Left ventricle myocardium inferior (tissue), 1 donor: ENCODE results near the gene PAM. TPM values are rescaled to one million over a fixed set of nuclear protein-coding genes. Genes with fewer than 3 reads are reported as not detected.

Source experiments
- DNase-seq: peaks from one replicate; pipeline ENCODE4 v3.0.0-alpha.2; 2020
- H3K27ac ChIP-seq: fragments of 200-600 bp; replicated peaks from 2 replicates; pipeline ENCODE4 v1.8.0; 2021
- H3K27me3 ChIP-seq: fragments of 200-600 bp; 2 replicates; pipeline ENCODE4 v1.8.0; 2021; ENCODE audit warnings: low read depth
- H3K36me3 ChIP-seq: fragments of 200-600 bp; 2 replicates; pipeline ENCODE4 v1.8.0; 2021
- H3K4me1 ChIP-seq: fragments of 200-600 bp; 2 replicates; pipeline ENCODE4 v1.8.0; 2021
- H3K4me3 ChIP-seq: fragments of 200-600 bp; 2 replicates; pipeline ENCODE4 v1.8.0; 2021; ENCODE audit warnings: mild to moderate bottlenecking, moderate library complexity
- H3K9me3 ChIP-seq: fragments of 200-600 bp; replicated peaks from 2 replicates; pipeline ENCODE4 v1.8.0; 2021
- intact Hi-C: fragments of 100-400 bp; cut with micrococcal nuclease; formaldehyde crosslinking; loops from one replicate; pipeline ENCODE4 v1.11.0; 2022
- total RNA-seq: library from RNA; stranded (reverse); fragmentation: NEBNext Ultra II Directional; extraction: Animal tissue kit (Norgen Biotek cat#: 25700); gene quantifications from one replicate; pipeline ENCODE4 v1.2.1, GENCODE V29; 2021
- TF ChIP-seq, protein P1 (sequence below): fragments of 200-600 bp; IDR thresholded peaks from 2 replicates; pipeline ENCODE4 v1.8.0; 2021; ENCODE audit warnings: antibody characterized with exemption, mild to moderate bottlenecking, borderline replicate concordance
- donor health status: DM: no; HTN: yes; CAD: no; lungs with severe emphysema.

The PAM gene
- total RNA-seq, 1 donor from 2014 or later = 1,051 TPM

DNA sequence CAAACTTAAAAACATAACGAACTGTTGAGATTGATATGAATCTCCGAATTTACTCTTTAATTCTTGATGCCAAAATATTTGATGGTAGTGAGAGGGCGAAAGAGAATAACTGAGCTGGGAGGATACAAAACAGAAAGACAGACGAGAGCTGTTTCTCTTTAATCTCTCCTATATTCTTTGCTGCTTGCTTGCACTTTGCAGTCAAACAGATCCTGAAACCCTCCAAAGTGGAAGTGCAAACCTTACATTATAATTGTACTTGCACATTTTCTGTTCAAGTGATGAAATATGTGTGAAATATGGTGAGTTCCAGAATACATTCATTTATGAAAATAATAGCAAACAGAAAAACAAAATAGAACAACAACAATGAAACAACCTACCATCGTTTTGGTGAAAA is 63.8 kb downstream of the PAM start:
- H3K4me1 ChIP-seq = peaks cover 57% of the 10 kb centered on the region
- no peaks in the 10 kb centered on the region for H3K36me3 ChIP-seq
- H3K27ac ChIP-seq = no peak overlapping the region
- TF ChIP-seq, protein P1, sequence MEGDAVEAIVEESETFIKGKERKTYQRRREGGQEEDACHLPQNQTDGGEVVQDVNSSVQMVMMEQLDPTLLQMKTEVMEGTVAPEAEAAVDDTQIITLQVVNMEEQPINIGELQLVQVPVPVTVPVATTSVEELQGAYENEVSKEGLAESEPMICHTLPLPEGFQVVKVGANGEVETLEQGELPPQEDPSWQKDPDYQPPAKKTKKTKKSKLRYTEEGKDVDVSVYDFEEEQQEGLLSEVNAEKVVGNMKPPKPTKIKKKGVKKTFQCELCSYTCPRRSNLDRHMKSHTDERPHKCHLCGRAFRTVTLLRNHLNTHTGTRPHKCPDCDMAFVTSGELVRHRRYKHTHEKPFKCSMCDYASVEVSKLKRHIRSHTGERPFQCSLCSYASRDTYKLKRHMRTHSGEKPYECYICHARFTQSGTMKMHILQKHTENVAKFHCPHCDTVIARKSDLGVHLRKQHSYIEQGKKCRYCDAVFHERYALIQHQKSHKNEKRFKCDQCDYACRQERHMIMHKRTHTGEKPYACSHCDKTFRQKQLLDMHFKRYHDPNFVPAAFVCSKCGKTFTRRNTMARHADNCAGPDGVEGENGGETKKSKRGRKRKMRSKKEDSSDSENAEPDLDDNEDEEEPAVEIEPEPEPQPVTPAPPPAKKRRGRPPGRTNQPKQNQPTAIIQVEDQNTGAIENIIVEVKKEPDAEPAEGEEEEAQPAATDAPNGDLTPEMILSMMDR = no peak
- H3K4me3 ChIP-seq = no peak overlapping the region
- DNase-seq = no peak
- intact Hi-C loops = no loop called here
- H3K27me3 ChIP-seq = no peaks in the 10 kb centered on the region
- H3K9me3 ChIP-seq = no peaks in the 10 kb centered on the region

- no peaks in the 10 kb centered on the region for H3K36me3 ChIP-seq
- H3K27ac ChIP-seq = no peak overlapping the region
- DNase-seq = no peak
- no peaks in the 10 kb centered on the region for H3K9me3 ChIP-seq
- intact Hi-C loops = no loop called here
- TF ChIP-seq, protein P1 = no peak
- no peak overlapping the region for H3K4me3 ChIP-seq
- peaks cover 54% of the 10 kb centered on the region for H3K4me1 ChIP-seq
- H3K27me3 ChIP-seq = no peaks in the 10 kb centered on the region
Measured at GRCh38 chr5:102819634-102820033, 64.5 kb downstream of the PAM start.

GRCh38 chr5:102823441-102823874 is 68.4 kb downstream of the PAM start:
- intact Hi-C loops = no loop called here
- H3K27ac ChIP-seq = no peak overlapping the region
- TF ChIP-seq, protein P1 = no peak

GRCh38 chr5:102826629-102827028 is 71.5 kb downstream of the PAM start:
- intact Hi-C loops = no loop called here
- no peak for DNase-seq
- no peaks in the 10 kb centered on the region for H3K9me3 ChIP-seq
- H3K36me3 ChIP-seq = no peaks in the 10 kb centered on the region
- no peaks in the 10 kb centered on the region for H3K27me3 ChIP-seq
- peaks cover 24% of the 10 kb centered on the region for H3K4me1 ChIP-seq
- TF ChIP-seq, protein P1 = no peak
- H3K27ac ChIP-seq = no peak overlapping the region
- H3K4me3 ChIP-seq = no peak overlapping the region

More at GRCh38 chr5:102823441-102823874, 68.4 kb downstream of the PAM start:
- Histone ChIP-seq H3K4me3 (no peak overlapping the region), H3K9me3 (no peaks in the 10 kb centered on the region), H3K27me3 (no peaks in the 10 kb centered on the region), H3K4me1 (peaks cover 38% of the 10 kb centered on the region), H3K36me3 (no peaks in the 10 kb centered on the region)
- DNase-seq = no peak

DNA sequence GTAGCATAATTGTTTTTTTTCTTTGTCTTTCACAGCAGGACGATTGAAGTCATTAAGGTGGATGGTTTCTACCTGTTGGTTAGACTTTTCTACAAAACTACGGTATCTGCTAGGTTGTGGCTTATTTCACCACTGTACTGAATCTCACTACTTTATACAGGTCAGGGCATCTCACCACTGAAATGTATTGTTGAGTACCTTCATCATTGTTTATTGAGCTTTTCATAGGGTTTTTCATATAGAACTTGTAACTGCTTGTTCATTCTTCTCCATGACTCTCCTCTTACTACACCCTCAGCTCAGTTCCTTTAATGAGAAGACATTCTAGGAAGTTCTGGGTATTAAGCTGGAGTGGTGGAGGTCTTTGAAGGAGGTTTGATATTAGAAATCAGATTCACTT is 75.1 kb downstream of the PAM start:
- H3K27ac ChIP-seq = no peak overlapping the region
- TF ChIP-seq, protein P1 = no peak
- H3K36me3 ChIP-seq = no peaks in the 10 kb centered on the region
- no peaks in the 10 kb centered on the region for H3K9me3 ChIP-seq
- no peaks in the 10 kb centered on the region for H3K27me3 ChIP-seq
- H3K4me3 ChIP-seq = no peak overlapping the region
- no peak for DNase-seq
- intact Hi-C loops = no loop called here
- H3K4me1 ChIP-seq = peaks cover 28% of the 10 kb centered on the region
